Lower lobe of right lung (tissue), 2 donors: Measurements from ENCODE around the gene DGKB. TPM values are rescaled to one million over a fixed set of nuclear protein-coding genes. Genes with fewer than 3 reads are reported as not detected.

Source experiments
- ATAC-seq, 2 donors: fragments of 200-7000 bp; cut with Tn5 transposase; one replicate each; pipeline ENCODE4 v1.9.1; 2020 to 2022; ENCODE audit warnings: mild to moderate bottlenecking in 2 of 2, moderate library complexity in 2 of 2
- DNase-seq: peaks from one replicate; pipeline ENCODE4 v3.0.0-alpha.2; 2020
- H3K27ac ChIP-seq: fragments of 200-600 bp; one replicate; pipeline ENCODE4 v1.8.0; 2022
- H3K27me3 ChIP-seq: fragments of 200-600 bp; one replicate; pipeline ENCODE4 v1.8.0; 2022; ENCODE audit warnings: low read depth
- H3K36me3 ChIP-seq: fragments of 200-600 bp; one replicate; pipeline ENCODE4 v1.8.0; 2022; ENCODE audit warnings: mild to moderate bottlenecking
- H3K4me1 ChIP-seq: fragments of 200-600 bp; one replicate; pipeline ENCODE4 v1.8.0; 2022
- H3K4me3 ChIP-seq: fragments of 200-600 bp; one replicate; pipeline ENCODE4 v1.8.0; 2022; ENCODE audit warnings: mild to moderate bottlenecking
- H3K9me3 ChIP-seq: fragments of 200-600 bp; one replicate; pipeline ENCODE4 v1.8.0; 2022
- CTCF ChIP-seq: fragments of 200-600 bp; IDR thresholded peaks from one replicate; pipeline ENCODE4 v1.8.0; 2022; ENCODE audit warnings: antibody characterized with exemption, mild to moderate bottlenecking
- intact Hi-C: fragments of 100-400 bp; cut with DNase I; formaldehyde crosslinking; loops from one replicate; pipeline ENCODE4 v1.11.0; 2022
- total RNA-seq: library from RNA; stranded (reverse); fragmentation: NEBNext Ultra II Directional; extraction: Animal tissue kit (Norgen Biotek cat#: 25700); gene quantifications from one replicate; pipeline ENCODE4 v1.2.1, GENCODE V29; 2021
- donor health status: DM: no; HTN: yes; CAD: no; lungs with severe emphysema.

The DGKB gene
- total RNA-seq, 1 donor from 2014 or later: 0.09 TPM

DNA sequence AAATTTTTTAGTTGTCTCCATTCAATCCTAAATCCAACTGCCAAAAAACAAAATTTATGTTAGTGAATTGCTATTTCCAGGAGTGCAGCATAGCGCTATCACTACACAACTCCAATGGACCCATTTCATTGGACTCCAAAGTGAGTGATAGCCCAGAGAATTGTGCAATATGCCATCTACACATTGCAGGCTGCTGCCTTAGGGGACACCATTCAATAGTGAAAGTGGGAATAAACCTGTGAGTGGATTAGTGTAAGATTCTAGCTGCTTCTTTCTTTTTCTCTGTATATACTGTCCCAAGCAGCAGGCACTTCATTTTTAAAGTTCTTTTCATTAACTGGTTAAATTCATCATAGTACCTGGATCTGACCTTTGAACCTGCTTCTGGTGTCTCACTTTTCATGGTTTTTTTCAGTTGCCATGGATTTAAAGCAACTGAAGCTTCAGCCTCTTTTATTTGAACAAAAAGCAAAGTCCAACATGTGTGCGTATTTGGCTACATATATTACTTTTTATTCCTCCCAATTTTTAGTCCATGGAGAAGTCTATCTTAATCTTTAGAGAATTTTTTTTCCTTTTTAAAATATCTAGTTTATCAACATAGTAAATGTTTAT lies 97.3 kb downstream of the DGKB start:
- no peak for ATAC-seq
- Histone ChIP-seq H3K36me3 (no peaks in the 10 kb centered on the region), H3K9me3 (no peaks in the 10 kb centered on the region), H3K4me1 (no peaks in the 10 kb centered on the region), H3K27me3 (no peaks in the 10 kb centered on the region), H3K27ac (no peak overlapping the region), H3K4me3 (no peak overlapping the region)
- TF ChIP-seq CTCF: no peak
- intact Hi-C loops: no loop called here
- DNase-seq: no peak

DNA sequence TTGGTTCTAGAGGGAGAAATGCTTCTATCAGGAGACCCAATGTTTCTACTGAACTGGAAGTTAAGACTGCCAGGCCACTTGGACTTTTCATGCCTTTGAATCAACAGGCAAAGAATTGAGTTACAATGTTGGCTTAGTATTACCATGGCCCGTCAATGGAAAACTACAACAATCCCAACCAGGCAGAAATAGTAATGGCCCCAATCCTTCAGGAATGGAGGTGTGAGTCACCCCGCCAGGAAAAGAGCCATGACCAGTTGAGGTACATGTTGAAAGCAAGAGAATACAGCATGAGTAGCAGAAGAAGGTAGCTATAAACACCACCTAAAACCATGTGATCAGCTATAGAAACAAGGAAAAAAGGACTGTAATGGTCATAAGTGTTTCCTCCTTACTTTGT lies 101.9 kb downstream of the DGKB start:
- Histone ChIP-seq H3K4me1 (no peaks in the 10 kb centered on the region), H3K27ac (no peak overlapping the region), H3K9me3 (no peaks in the 10 kb centered on the region), H3K36me3 (no peaks in the 10 kb centered on the region), H3K4me3 (no peak overlapping the region), H3K27me3 (no peaks in the 10 kb centered on the region)
- no peak for TF ChIP-seq CTCF
- ATAC-seq (no peak), DNase-seq (no peak)
- intact Hi-C loops: no loop called here

DNA sequence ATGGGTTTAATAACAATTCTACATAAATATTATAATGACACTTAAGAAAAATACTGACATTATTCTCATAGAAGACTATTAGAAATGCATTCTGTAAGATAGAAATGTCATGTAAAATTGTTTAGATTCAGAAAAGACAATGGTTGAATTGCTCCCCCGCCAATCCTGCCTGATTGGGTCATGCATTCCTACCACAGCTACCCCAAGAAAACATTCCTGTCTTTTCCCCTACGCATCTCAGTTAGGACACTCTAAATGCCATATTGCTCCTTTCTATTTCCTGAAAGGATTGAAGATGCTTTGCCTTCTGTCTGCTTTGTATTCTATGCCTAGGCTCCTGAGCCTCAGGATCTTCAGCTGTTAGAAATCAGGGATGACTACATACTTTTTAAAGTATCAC lies 109.4 kb downstream of the DGKB start:
- no peaks in the 10 kb centered on the region for H3K9me3 ChIP-seq
- H3K4me1 ChIP-seq: no peaks in the 10 kb centered on the region
- H3K27me3 ChIP-seq: no peaks in the 10 kb centered on the region
- TF ChIP-seq CTCF: no peak
- H3K27ac ChIP-seq: no peak overlapping the region
- intact Hi-C loops: no loop called here
- ATAC-seq: no peak
- H3K36me3 ChIP-seq: no peaks in the 10 kb centered on the region
- no peak for DNase-seq
- H3K4me3 ChIP-seq: no peak overlapping the region

GRCh38 chr7:14787551-14787950 lies 115.0 kb downstream of the DGKB start:
- Histone ChIP-seq H3K9me3 (no peaks in the 10 kb centered on the region), H3K27me3 (no peaks in the 10 kb centered on the region), H3K4me3 (no peak overlapping the region), H3K4me1 (no peaks in the 10 kb centered on the region), H3K27ac (no peak overlapping the region), H3K36me3 (no peaks in the 10 kb centered on the region)
- no peak for DNase-seq
- TF ChIP-seq CTCF: no peak
- no peak for ATAC-seq
- intact Hi-C loops: no loop called here

GRCh38 chr7:14786314-14786895 lies 116.1 kb downstream of the DGKB start:
- intact Hi-C loops: no loop called here
- Histone ChIP-seq H3K4me1 (no peaks in the 10 kb centered on the region), H3K36me3 (no peaks in the 10 kb centered on the region), H3K9me3 (no peaks in the 10 kb centered on the region), H3K4me3 (no peak overlapping the region), H3K27ac (no peak overlapping the region), H3K27me3 (no peaks in the 10 kb centered on the region)
- DNase-seq: no peak
- ATAC-seq: no peak
- no peak for TF ChIP-seq CTCF
